HEK293 (cell line): Measurements from ENCODE around the gene CAD.

Experiments
- CTCF ChIA-PET: fragments of 350-600 bp; formaldehyde crosslinking; extraction: SDS; loops from one replicate; lab custom pipeline; 2021; ENCODE audit warnings: antibody characterized with exemption; lab: Yijun Ruan, JAX
- POLR2A ChIA-PET: fragments of 300-600 bp; formaldehyde crosslinking; extraction: SDS; loops from one replicate; lab custom pipeline; 2020; ENCODE audit warnings: antibody characterized with exemption, inconsistent platforms; lab: Yijun Ruan, JAX
- H3K27ac ChIP-seq: fragments of 200-500 bp; sonication (Bioruptor generic); 2 replicates; pipeline ENCODE4 v1.5.1; 2014; ENCODE audit warnings: low read depth, low read length, control low read depth, inconsistent platforms; ENCODE audit errors: extremely low read depth
- H3K36me3 ChIP-seq, 2 experiments: fragments of 200-500 bp in 1 of 2; sonication (Bioruptor generic) in 1 of 2; 1 replicate in 1 of 2; 2 replicates in 1 of 2; pipeline ENCODE4 v1.5.1; 2014 to 2017; ENCODE audit warnings: inconsistent platforms in 2 of 2, low read length in 2 of 2; ENCODE audit not compliant: control insufficient read depth in 2 of 2, insufficient read depth in 1 of 2
- H3K4me1 ChIP-seq: fragments of 200-500 bp; sonication (Bioruptor generic); 2 replicates; pipeline ENCODE4 v1.5.1; 2014; ENCODE audit warnings: mild to moderate bottlenecking, low read length, inconsistent platforms; ENCODE audit not compliant: control insufficient read depth, insufficient read depth
- H3K4me3 ChIP-seq: 2 replicates; pipeline ENCODE4 v1.5.1; 2011; ENCODE audit warnings: low read depth, mild to moderate bottlenecking, control low read depth, low read length, moderate library complexity
- H3K9me3 ChIP-seq: fragments of 200-500 bp; sonication (Bioruptor generic); 2 replicates; pipeline ENCODE4 v1.5.1; 2014; ENCODE audit warnings: low read depth, low read length, inconsistent platforms; ENCODE audit not compliant: control insufficient read depth, insufficient read depth
- GLIS1 ChIP-seq: fragments of 450-650 bp; formaldehyde crosslinking; IDR thresholded peaks from 2 replicates; pipeline ENCODE4 v1.5.1; 2016; ENCODE audit warnings: missing biosample characterization, missing genetic modification characterization
- IKZF3 ChIP-seq: fragments of 450-650 bp; IDR thresholded peaks from 2 replicates; pipeline ENCODE4 v1.5.0; 2018; ENCODE audit warnings: missing biosample characterization, mild to moderate bottlenecking, missing genetic modification characterization, moderate library complexity
- KLF9 ChIP-seq: fragments of 450-650 bp; formaldehyde crosslinking; IDR thresholded peaks from 2 replicates; pipeline ENCODE4 v1.5.1; 2016; ENCODE audit warnings: missing biosample characterization, missing genetic modification characterization, low read depth
- SP3 ChIP-seq: fragments of 450-650 bp; formaldehyde crosslinking; IDR thresholded peaks from 2 replicates; pipeline ENCODE4 v1.5.1; 2016; ENCODE audit warnings: missing biosample characterization, missing genetic modification characterization
- YY1 ChIP-seq: fragments of 450-650 bp; formaldehyde crosslinking; IDR thresholded peaks from 2 replicates; pipeline ENCODE4 v1.5.1; 2018; ENCODE audit warnings: missing biosample characterization, missing genetic modification characterization
- YY2 ChIP-seq: fragments of 450-650 bp; formaldehyde crosslinking; IDR thresholded peaks from 2 replicates; pipeline ENCODE4 v1.5.1; 2016; ENCODE audit warnings: missing biosample characterization, missing genetic modification characterization
- ZBTB48 ChIP-seq: fragments of 450-650 bp; formaldehyde crosslinking; IDR thresholded peaks from 2 replicates; pipeline ENCODE4 v1.5.1; 2016; ENCODE audit warnings: missing biosample characterization, missing genetic modification characterization
- ZNF10 ChIP-seq: fragments of 450-650 bp; formaldehyde crosslinking; IDR thresholded peaks from 2 replicates; pipeline ENCODE4 v1.5.1; 2017; ENCODE audit warnings: missing biosample characterization, missing genetic modification characterization
- ZNF19 ChIP-seq: fragments of 450-650 bp; formaldehyde crosslinking; IDR thresholded peaks from 2 replicates; pipeline ENCODE4; 2016; ENCODE audit warnings: missing biosample characterization, missing genetic modification characterization, low read depth
- ZNF2 ChIP-seq: fragments of 450-650 bp; formaldehyde crosslinking; IDR thresholded peaks from 2 replicates; pipeline ENCODE4 v1.5.1; 2016; ENCODE audit warnings: missing biosample characterization, missing genetic modification characterization
- ZNF223 ChIP-seq: fragments of 450-650 bp; formaldehyde crosslinking; IDR thresholded peaks from 2 replicates; pipeline ENCODE4 v1.5.1; 2016; ENCODE audit warnings: missing biosample characterization, missing genetic modification characterization
- ZNF335 ChIP-seq: fragments of 450-650 bp; formaldehyde crosslinking; conservative IDR thresholded peaks from 2 replicates; pipeline ENCODE4 v1.5.1; 2016; ENCODE audit warnings: missing biosample characterization, missing genetic modification characterization
- ZNF341 ChIP-seq: fragments of 450-650 bp; formaldehyde crosslinking; IDR thresholded peaks from 2 replicates; pipeline ENCODE4; 2016; ENCODE audit warnings: low read depth, missing biosample characterization, missing genetic modification characterization
- ZNF366 ChIP-seq: fragments of 450-650 bp; formaldehyde crosslinking; conservative IDR thresholded peaks from 2 replicates; pipeline ENCODE4 v1.5.1; 2016; ENCODE audit warnings: missing biosample characterization, missing genetic modification characterization
- ZNF529 ChIP-seq: fragments of 450-650 bp; formaldehyde crosslinking; IDR thresholded peaks from 2 replicates; pipeline ENCODE4 v1.5.1; 2017; ENCODE audit warnings: missing genetic modification characterization, missing biosample characterization; ENCODE audit not compliant: insufficient replicate concordance
- ZNF544 ChIP-seq: fragments of 450-650 bp; formaldehyde crosslinking; IDR thresholded peaks from 2 replicates; pipeline ENCODE4 v1.5.0; 2017; ENCODE audit warnings: missing biosample characterization, missing genetic modification characterization
- ZNF600 ChIP-seq: fragments of 450-650 bp; formaldehyde crosslinking; IDR thresholded peaks from 2 replicates; pipeline ENCODE4 v1.5.1; 2016; ENCODE audit warnings: missing biosample characterization, missing genetic modification characterization
- ZNF629 ChIP-seq: fragments of 450-650 bp; formaldehyde crosslinking; IDR thresholded peaks from 2 replicates; pipeline ENCODE4 v1.5.1; 2017; ENCODE audit warnings: missing biosample characterization, missing genetic modification characterization
- ZNF658 ChIP-seq: fragments of 450-650 bp; formaldehyde crosslinking; IDR thresholded peaks from 2 replicates; pipeline ENCODE4; 2016; ENCODE audit warnings: missing biosample characterization, missing genetic modification characterization
- ZNF664 ChIP-seq: fragments of 450-650 bp; formaldehyde crosslinking; IDR thresholded peaks from 2 replicates; pipeline ENCODE4 v1.5.1; 2016; ENCODE audit warnings: missing biosample characterization, missing genetic modification characterization
- ZXDB ChIP-seq: fragments of 450-650 bp; formaldehyde crosslinking; IDR thresholded peaks from 2 replicates; pipeline ENCODE4 v1.5.1; 2016; ENCODE audit warnings: missing biosample characterization, missing genetic modification characterization
- TF ChIP-seq, protein P1 (sequence below): fragments of 450-650 bp; formaldehyde crosslinking; IDR thresholded peaks from 2 replicates; pipeline ENCODE4 v1.5.1; 2016; ENCODE audit warnings: missing biosample characterization, missing genetic modification characterization
- TF ChIP-seq, protein P2 (sequence below): fragments of 450-650 bp; formaldehyde crosslinking; IDR thresholded peaks from 2 replicates; pipeline ENCODE4 v1.5.1; 2016; ENCODE audit warnings: missing biosample characterization, missing genetic modification characterization
- TF ChIP-seq, protein P3 (sequence below): fragments of 450-650 bp; formaldehyde crosslinking; IDR thresholded peaks from 2 replicates; pipeline ENCODE4 v1.5.1; 2017; ENCODE audit warnings: missing biosample characterization, missing genetic modification characterization
- TF ChIP-seq, protein P4 (sequence below): IDR thresholded peaks from 2 replicates; pipeline ENCODE4 v1.6.1; 2011; ENCODE audit warnings: mild to moderate bottlenecking, low read depth, low read length, borderline replicate concordance

CAD gene

DNA sequence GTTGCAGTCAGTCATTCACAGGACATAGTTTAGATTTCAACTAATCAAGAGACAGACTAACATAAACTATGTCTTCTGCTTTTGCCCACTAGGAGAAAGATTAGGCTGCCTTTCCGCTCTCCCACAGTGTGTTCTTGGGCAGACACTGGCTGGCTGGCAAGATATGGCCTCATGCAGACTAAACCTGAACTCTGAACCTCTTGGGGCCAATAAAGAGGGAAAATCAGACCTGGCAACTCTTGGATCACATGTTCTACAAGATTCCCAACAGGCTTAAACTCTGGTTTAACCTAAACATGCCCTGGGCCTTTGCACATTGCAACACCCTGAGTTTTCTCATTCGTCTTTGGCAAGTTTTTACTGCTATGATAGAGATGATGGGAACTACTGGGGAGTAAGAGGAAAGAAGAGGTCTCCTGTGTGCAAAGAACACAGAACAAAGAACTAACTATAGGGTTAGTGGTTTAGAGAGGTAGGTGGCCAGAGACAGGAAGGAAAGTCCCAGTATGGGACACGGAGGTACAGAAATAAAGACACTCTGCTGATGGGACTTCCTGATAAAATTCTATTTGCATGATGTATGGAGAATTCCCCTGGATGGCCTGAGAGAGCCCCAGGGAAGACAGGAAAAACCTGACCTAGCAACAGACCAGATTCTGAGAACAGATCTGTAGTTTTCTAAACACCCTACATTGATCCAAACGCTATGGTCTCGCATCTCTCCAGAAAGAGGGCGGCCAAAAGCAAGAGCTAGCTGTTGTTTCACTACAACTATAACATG is 7.4 kb upstream of the CAD start:
- CTCF ChIA-PET: interaction anchor here (0.9 kb wide), 1 partner anchor 10 kb away, joined by 4 read pairs; no protein-coding TSS in a partner anchor
- Histone ChIP-seq H3K4me3 (no peak overlapping the region), H3K9me3 (no peaks in the 10 kb centered on the region), H3K36me3 (peaks cover 6 to 65% of the 10 kb centered on the region in 2 experiments; a peak in 2 of 3 replicates), H3K27ac (no peak overlapping the region), H3K4me1 (0 out of 2 replicates have a peak, but pooled peaks cover 2% of the 10 kb centered on the region)
- TF ChIP-seq GLIS1 (tag by site-specific recombination): peak; percentile 45; the same call in 1 of the 2 replicates
- no peak for TF ChIP-seq ZNF223 (tag by site-specific recombination)
- POLR2A ChIA-PET: no interaction called here

- Histone ChIP-seq H3K36me3 (peaks cover 6 to 65% of the 10 kb centered on the region in 2 experiments; a peak in 2 of 3 replicates), H3K27ac (peak overlapping the region; percentile 68; the same call in 1 of the 2 replicates), H3K9me3 (no peaks in the 10 kb centered on the region), H3K4me3 (peak overlapping the region; percentile 93), H3K4me1 (0 out of 2 replicates have a peak, but pooled peaks cover 2% of the 10 kb centered on the region)
- ChIA-PET POLR2A (interaction anchor here (0.8 to 1.4 kb wide), 2 partner anchors 77 to 161 kb away, joined by 3 to 4 read pairs; partner anchors contain the start of gene PREB), CTCF (interaction anchor here (0.6 to 0.8 kb wide), 2 partner anchors 42 to 420 kb away, joined by 3 to 5 read pairs; no protein-coding TSS in a partner anchor)
- TF ChIP-seq SP3 (no peak), ZXDB (no peak), ZNF366 (tag by site-specific recombination) (0 out of 2 replicates have a peak, but pooled peaks have one; percentile 10), IKZF3 (0 out of 2 replicates have a peak, but pooled peaks have one; percentile 37), KLF9 (peak; percentile 54; the same call in 1 of the 2 replicates), ZNF629 (tag by site-specific recombination) (no peak), ZNF341 (tag by site-specific recombination) (peak; percentile 75), ZNF19 (no peak), ZNF2 (tag by site-specific recombination) (no peak), ZNF529 (no peak), YY2 (no peak), YY1 (tag by site-specific recombination) (no peak), ZNF335 (tag by site-specific recombination) (peak; percentile 18; the same call in 1 of the 2 replicates), ZNF664 (tag by site-specific recombination) (no peak), ZBTB48 (tag by site-specific recombination) (peak; percentile 69; the same call in 1 of the 2 replicates), ZNF600 (peak; percentile 32; the same call in 1 of the 2 replicates), ZNF10 (peak; percentile 30; the same call in 1 of the 2 replicates), ZNF544 (tag by site-specific recombination) (no peak), ZNF658 (no peak)
- TF ChIP-seq, protein P1, sequence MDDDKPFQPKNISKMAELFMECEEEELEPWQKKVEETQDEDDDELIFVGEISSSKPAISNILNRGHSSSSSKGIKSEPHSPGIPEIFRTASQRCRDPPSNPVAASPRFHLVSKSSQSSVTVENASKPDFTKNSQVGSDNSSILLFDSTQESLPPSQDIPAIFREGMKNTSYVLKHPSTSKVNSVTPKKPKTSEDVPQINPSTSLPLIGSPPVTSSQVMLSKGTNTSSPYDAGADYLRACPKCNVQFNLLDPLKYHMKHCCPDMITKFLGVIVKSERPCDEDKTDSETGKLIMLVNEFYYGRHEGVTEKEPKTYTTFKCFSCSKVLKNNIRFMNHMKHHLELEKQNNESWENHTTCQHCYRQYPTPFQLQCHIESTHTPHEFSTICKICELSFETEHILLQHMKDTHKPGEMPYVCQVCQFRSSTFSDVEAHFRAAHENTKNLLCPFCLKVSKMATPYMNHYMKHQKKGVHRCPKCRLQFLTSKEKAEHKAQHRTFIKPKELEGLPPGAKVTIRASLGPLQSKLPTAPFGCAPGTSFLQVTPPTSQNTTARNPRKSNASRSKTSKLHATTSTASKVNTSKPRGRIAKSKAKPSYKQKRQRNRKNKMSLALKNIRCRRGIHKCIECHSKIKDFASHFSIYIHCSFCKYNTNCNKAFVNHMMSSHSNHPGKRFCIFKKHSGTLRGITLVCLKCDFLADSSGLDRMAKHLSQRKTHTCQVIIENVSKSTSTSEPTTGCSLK (tag by site-specific recombination): no peak
- TF ChIP-seq, protein P2, sequence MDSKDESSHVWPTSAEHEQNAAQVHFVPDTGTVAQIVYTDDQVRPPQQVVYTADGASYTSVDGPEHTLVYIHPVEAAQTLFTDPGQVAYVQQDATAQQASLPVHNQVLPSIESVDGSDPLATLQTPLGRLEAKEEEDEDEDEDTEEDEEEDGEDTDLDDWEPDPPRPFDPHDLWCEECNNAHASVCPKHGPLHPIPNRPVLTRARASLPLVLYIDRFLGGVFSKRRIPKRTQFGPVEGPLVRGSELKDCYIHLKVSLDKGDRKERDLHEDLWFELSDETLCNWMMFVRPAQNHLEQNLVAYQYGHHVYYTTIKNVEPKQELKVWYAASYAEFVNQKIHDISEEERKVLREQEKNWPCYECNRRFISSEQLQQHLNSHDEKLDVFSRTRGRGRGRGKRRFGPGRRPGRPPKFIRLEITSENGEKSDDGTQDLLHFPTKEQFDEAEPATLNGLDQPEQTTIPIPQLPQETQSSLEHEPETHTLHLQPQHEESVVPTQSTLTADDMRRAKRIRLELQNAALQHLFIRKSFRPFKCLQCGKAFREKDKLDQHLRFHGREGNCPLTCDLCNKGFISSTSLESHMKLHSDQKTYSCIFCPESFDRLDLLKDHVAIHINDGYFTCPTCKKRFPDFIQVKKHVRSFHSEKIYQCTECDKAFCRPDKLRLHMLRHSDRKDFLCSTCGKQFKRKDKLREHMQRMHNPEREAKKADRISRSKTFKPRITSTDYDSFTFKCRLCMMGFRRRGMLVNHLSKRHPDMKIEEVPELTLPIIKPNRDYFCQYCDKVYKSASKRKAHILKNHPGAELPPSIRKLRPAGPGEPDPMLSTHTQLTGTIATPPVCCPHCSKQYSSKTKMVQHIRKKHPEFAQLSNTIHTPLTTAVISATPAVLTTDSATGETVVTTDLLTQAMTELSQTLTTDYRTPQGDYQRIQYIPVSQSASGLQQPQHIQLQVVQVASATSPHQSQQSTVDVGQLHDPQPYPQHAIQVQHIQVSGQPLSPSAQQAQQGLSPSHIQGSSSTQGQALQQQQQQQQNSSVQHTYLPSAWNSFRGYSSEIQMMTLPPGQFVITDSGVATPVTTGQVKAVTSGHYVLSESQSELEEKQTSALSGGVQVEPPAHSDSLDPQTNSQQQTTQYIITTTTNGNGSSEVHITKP: peak; percentile 49; the same call in 1 of the 2 replicates
- TF ChIP-seq, protein P3, sequence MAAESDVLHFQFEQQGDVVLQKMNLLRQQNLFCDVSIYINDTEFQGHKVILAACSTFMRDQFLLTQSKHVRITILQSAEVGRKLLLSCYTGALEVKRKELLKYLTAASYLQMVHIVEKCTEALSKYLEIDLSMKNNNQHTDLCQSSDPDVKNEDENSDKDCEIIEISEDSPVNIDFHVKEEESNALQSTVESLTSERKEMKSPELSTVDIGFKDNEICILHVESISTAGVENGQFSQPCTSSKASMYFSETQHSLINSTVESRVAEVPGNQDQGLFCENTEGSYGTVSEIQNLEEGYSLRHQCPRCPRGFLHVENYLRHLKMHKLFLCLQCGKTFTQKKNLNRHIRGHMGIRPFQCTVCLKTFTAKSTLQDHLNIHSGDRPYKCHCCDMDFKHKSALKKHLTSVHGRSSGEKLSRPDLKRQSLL (tag by site-specific recombination): peak; percentile 71
- TF ChIP-seq, protein P4, sequence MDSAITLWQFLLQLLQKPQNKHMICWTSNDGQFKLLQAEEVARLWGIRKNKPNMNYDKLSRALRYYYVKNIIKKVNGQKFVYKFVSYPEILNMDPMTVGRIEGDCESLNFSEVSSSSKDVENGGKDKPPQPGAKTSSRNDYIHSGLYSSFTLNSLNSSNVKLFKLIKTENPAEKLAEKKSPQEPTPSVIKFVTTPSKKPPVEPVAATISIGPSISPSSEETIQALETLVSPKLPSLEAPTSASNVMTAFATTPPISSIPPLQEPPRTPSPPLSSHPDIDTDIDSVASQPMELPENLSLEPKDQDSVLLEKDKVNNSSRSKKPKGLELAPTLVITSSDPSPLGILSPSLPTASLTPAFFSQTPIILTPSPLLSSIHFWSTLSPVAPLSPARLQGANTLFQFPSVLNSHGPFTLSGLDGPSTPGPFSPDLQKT: no peak
Measured at GRCh38 chr2:27211241-27211942, 5.8 kb upstream of the CAD start.
